HCT116 (cell line): ENCODE data around the gene RHOU. TPM values are rescaled to one million over a fixed set of nuclear protein-coding genes. Genes with fewer than 3 reads are reported as not detected.

Experiments used
- ATAC-seq: fragments of 200-7000 bp; cut with Tn5 transposase; 2 replicates; pipeline ENCODE4 v1.9.1; 2020; ENCODE audit warnings: mild to moderate bottlenecking, moderate library complexity
- BruUV-seq: library from RNA; stranded (reverse); fragments of 400-500 nt; replicated peaks from 2 replicates; lab custom pipeline; 2021; lab: Mats Ljungman, UMichigan
- CTCF ChIA-PET: fragments of 300-600 bp; sonication (Branson Sonifier 250); formaldehyde crosslinking; loops from one replicate; lab custom pipeline; 2021; ENCODE audit warnings: antibody characterized with exemption; lab: Charles Lee
- POLR2A ChIA-PET: fragments of 300-600, 350-600 bp; sonication (Branson Sonifier 250); formaldehyde crosslinking; loops from one replicate; lab custom pipeline; 2021; ENCODE audit warnings: antibody characterized with exemption; lab: Charles Lee
- RAD21 ChIA-PET, 2 experiments: fragments of 300-600 bp; sonication (Branson Sonifier 250); formaldehyde crosslinking; loops; one replicate each; lab custom pipeline; 2023; ENCODE audit warnings: low total read pairs in 2 of 2; ENCODE audit not compliant: uncharacterized antibody in 2 of 2, unreplicated experiment in 2 of 2, low non-redundant PET in 1 of 2; lab: Charles Lee
- DNase-seq: peaks from one replicate; pipeline ENCODE4 v3.0.0-alpha.2; 2010; ENCODE audit warnings: low read depth, low spot score
- H2AFZ ChIP-seq: fragments of 200-600 bp; shearing (Covaris generic), sonication (generic); 2 replicates; pipeline ENCODE4 v1.6.1; 2017; ENCODE audit warnings: low read depth, mixed run types, mixed read lengths, antibody characterized with exemption, low read length; ENCODE audit not compliant: poor library complexity, severe bottlenecking
- H3K27ac ChIP-seq: 2 replicates; pipeline ENCODE4 v1.5.1; 2012; ENCODE audit warnings: low read depth, low read length
- H3K27me3 ChIP-seq: fragments of 200-600 bp; sonication (generic); 2 replicates; pipeline ENCODE4 v1.6.1; 2016; ENCODE audit warnings: mixed run types, low read length, mixed read lengths; ENCODE audit not compliant: insufficient read depth
- H3K36me3 ChIP-seq, 2 experiments: fragments of 200-500 bp in 1 of 2; fragments of 200-600 bp in 1 of 2; sonication (Bioruptor generic) in 1 of 2; sonication (generic) in 1 of 2; 2 replicates each; pipeline versions ENCODE4 v1.5.1 to v1.6.1; 2014 to 2016; ENCODE audit warnings: low read length in 2 of 2, inconsistent platforms in 1 of 2, mixed read lengths in 1 of 2, mixed run types in 1 of 2; ENCODE audit not compliant: insufficient read depth in 2 of 2, control insufficient read depth in 1 of 2
- H3K4me1 ChIP-seq, 2 experiments: fragments of 200-600 bp in 1 of 2; sonication (generic) in 1 of 2; 2 replicates each; pipeline versions ENCODE4 v1.5.1 to v1.6.1; 2012 to 2017; ENCODE audit warnings: low read length in 2 of 2, inconsistent platforms in 1 of 2, mild to moderate bottlenecking in 1 of 2, mixed read lengths in 1 of 2, mixed run types in 1 of 2, moderate library complexity in 1 of 2; ENCODE audit not compliant: insufficient read depth in 2 of 2, control insufficient read depth in 1 of 2
- H3K4me2 ChIP-seq: fragments of 200-600 bp; sonication (generic); 2 replicates; pipeline ENCODE4 v1.6.1; 2017; ENCODE audit warnings: mixed run types, low read length, mixed read lengths
- H3K4me3 ChIP-seq, 2 experiments: fragments of 200-600 bp in 1 of 2; sonication (generic) in 1 of 2; replicated peaks in 1 of 2; 2 replicates each; pipeline ENCODE4 v1.5.1; 2011 to 2016; ENCODE audit warnings: low read length in 2 of 2, control low read depth in 1 of 2, low read depth in 1 of 2, mild to moderate bottlenecking in 1 of 2, mixed read lengths in 1 of 2, mixed run types in 1 of 2
- H3K79me2 ChIP-seq: fragments of 200-600 bp; sonication (generic); 2 replicates; pipeline ENCODE4 v1.6.1; 2017; ENCODE audit warnings: mild to moderate bottlenecking, mixed run types, low read length, moderate library complexity, mixed read lengths; ENCODE audit not compliant: insufficient read depth
- H3K9ac ChIP-seq: fragments of 200-600 bp; sonication (generic); 2 replicates; pipeline ENCODE4 v1.6.1; 2016; ENCODE audit warnings: low read length, mixed read lengths
- H3K9me2 ChIP-seq: fragments of 200-600 bp; sonication (generic), shearing (Covaris generic); 2 replicates; pipeline ENCODE4 v1.6.1; 2017; ENCODE audit warnings: mixed run types, mild to moderate bottlenecking, moderate library complexity; ENCODE audit not compliant: insufficient read depth
- H3K9me3 ChIP-seq, 2 experiments: fragments of 200-500 bp in 1 of 2; fragments of 200-600 bp in 1 of 2; sonication (Bioruptor generic) in 1 of 2; sonication (generic) in 1 of 2; 2 replicates each; pipeline ENCODE4 v1.6.1; 2014 to 2017; ENCODE audit warnings: low read length in 2 of 2, mixed read lengths in 2 of 2, inconsistent platforms in 1 of 2, low read depth in 1 of 2, mild to moderate bottlenecking in 1 of 2, mixed run types in 1 of 2, moderate library complexity in 1 of 2; ENCODE audit not compliant: control insufficient read depth in 1 of 2, insufficient read depth in 1 of 2
- H4K20me1 ChIP-seq: fragments of 200-600 bp; sonication (generic), shearing (Covaris generic); 2 replicates; pipeline ENCODE4 v1.6.1; 2017; ENCODE audit warnings: mixed run types, mild to moderate bottlenecking, moderate library complexity; ENCODE audit not compliant: insufficient read depth
- CBX3 ChIP-seq: IDR thresholded peaks from 2 replicates; pipeline ENCODE4 v1.6.1; 2012; ENCODE audit warnings: low read depth
- CEBPB ChIP-seq: IDR thresholded peaks from 2 replicates; pipeline ENCODE4 v1.6.1; 2012; ENCODE audit warnings: low read depth
- EGR1 ChIP-seq: IDR thresholded peaks from 2 replicates; pipeline ENCODE4 v1.6.1; 2012; ENCODE audit warnings: low read depth
- ELF1 ChIP-seq: IDR thresholded peaks from 2 replicates; pipeline ENCODE4 v1.6.1; 2012; ENCODE audit warnings: low read depth, borderline replicate concordance
- EZH2phosphoT487 ChIP-seq: fragments of 200-600 bp; IDR thresholded peaks from 2 replicates; pipeline ENCODE4 v1.6.1; 2018; ENCODE audit warnings: antibody characterized with exemption, borderline replicate concordance
- POLR2A ChIP-seq: IDR thresholded peaks from 2 replicates; pipeline ENCODE4 v1.7.0; 2011; ENCODE audit warnings: borderline replicate concordance; ENCODE audit not compliant: insufficient read depth, insufficient read length; ENCODE audit errors: extremely low read depth
- SP1 ChIP-seq: IDR thresholded peaks from 2 replicates; pipeline ENCODE4 v1.6.1; 2012; ENCODE audit warnings: low read depth
- SRF ChIP-seq: IDR thresholded peaks from 2 replicates; pipeline ENCODE4 v1.6.1; 2012; ENCODE audit warnings: low read depth
- TCF7L2 ChIP-seq: IDR thresholded peaks from 2 replicates; pipeline ENCODE4 v1.7.0; 2011; ENCODE audit warnings: borderline replicate concordance, inconsistent platforms; ENCODE audit not compliant: insufficient read depth, insufficient read length; ENCODE audit errors: extremely low read depth
- ZNF274 ChIP-seq: fragments of 200-500 bp; sonication (Bioruptor generic); IDR thresholded peaks from 2 replicates; pipeline ENCODE4 v1.6.1; 2014; ENCODE audit warnings: mild to moderate bottlenecking, low read depth, low read length, inconsistent platforms
- intact Hi-C: fragments of 100-400 bp; cut with micrococcal nuclease; formaldehyde crosslinking; loops from 2 replicates; pipeline ENCODE4 v1.10.0; 2022
- total RNA-seq: library from RNA; stranded (reverse); gene quantifications from one replicate; pipeline ENCODE4 v1.2.1, GENCODE V29; 2021; ENCODE audit not compliant: unreplicated experiment
- TF ChIP-seq, protein P1 (sequence below): IDR thresholded peaks from 2 replicates; pipeline ENCODE4 v1.6.1; 2012; ENCODE audit warnings: low read depth
- TF ChIP-seq, protein P2 (sequence below): IDR thresholded peaks from 2 replicates; pipeline ENCODE4 v1.6.1; 2011; ENCODE audit warnings: mild to moderate bottlenecking, low read length, moderate library complexity; ENCODE audit not compliant: insufficient replicate concordance; ENCODE audit errors: extremely low read depth

Gene RHOU
- total RNA-seq, 1 experiment from 2014 or later = 4.0 TPM

DNA sequence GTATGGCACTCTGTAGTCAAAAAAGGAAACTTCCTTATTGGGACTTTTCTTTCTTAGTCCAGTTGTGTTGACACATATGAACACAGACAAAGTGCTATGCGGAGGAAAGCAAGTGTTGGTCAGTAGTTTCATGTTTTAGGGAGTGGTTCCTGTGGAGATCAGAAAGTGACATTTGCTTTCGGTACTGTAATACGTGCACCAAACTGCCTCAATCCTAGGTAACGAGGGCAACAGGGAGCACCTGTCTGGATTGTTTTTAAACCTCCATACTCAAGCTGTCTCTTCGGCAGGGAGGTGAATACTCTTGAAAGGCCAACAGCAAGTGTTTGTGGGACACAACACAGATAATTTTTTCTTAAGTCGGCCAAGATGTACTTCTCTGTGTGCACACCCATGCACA, 9.1 kb downstream of the RHOU start:
- Histone ChIP-seq H3K79me2 (no peaks in the 10 kb centered on the region), H3K4me3 (no peak overlapping the region), H3K9me2 (no peaks in the 10 kb centered on the region), H3K27ac (no peak overlapping the region), H3K4me2 (no peak overlapping the region), H3K27me3 (peaks cover 10% of the 10 kb centered on the region; the same call in 1 of the 2 replicates), H3K36me3 (peaks cover 0 to 7% of the 10 kb centered on the region in 2 experiments; a peak in 2 of 4 replicates), H3K9ac (no peak overlapping the region), H2AFZ (no peak overlapping the region), H4K20me1 (no peaks in the 10 kb centered on the region), H3K9me3 (no peaks in the 10 kb centered on the region), H3K4me1 (no peaks in the 10 kb centered on the region)
- DNase-seq = no peak
- RAD21 ChIA-PET = no interaction called here
- POLR2A ChIA-PET = no interaction called here
- intact Hi-C loops = loop anchor here (10.0 kb wide), 1 partner anchor 110 kb away; no protein-coding TSS in a partner anchor
- ATAC-seq = no peak
- CTCF ChIA-PET = no interaction called here
- TF ChIP-seq, protein P1, sequence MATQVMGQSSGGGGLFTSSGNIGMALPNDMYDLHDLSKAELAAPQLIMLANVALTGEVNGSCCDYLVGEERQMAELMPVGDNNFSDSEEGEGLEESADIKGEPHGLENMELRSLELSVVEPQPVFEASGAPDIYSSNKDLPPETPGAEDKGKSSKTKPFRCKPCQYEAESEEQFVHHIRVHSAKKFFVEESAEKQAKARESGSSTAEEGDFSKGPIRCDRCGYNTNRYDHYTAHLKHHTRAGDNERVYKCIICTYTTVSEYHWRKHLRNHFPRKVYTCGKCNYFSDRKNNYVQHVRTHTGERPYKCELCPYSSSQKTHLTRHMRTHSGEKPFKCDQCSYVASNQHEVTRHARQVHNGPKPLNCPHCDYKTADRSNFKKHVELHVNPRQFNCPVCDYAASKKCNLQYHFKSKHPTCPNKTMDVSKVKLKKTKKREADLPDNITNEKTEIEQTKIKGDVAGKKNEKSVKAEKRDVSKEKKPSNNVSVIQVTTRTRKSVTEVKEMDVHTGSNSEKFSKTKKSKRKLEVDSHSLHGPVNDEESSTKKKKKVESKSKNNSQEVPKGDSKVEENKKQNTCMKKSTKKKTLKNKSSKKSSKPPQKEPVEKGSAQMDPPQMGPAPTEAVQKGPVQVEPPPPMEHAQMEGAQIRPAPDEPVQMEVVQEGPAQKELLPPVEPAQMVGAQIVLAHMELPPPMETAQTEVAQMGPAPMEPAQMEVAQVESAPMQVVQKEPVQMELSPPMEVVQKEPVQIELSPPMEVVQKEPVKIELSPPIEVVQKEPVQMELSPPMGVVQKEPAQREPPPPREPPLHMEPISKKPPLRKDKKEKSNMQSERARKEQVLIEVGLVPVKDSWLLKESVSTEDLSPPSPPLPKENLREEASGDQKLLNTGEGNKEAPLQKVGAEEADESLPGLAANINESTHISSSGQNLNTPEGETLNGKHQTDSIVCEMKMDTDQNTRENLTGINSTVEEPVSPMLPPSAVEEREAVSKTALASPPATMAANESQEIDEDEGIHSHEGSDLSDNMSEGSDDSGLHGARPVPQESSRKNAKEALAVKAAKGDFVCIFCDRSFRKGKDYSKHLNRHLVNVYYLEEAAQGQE = no peak
- no peak for TF ChIP-seq EZH2phosphoT487
- no peak for TF ChIP-seq ZNF274
- no peak for TF ChIP-seq POLR2A
- TF ChIP-seq CEBPB = no peak
- TF ChIP-seq TCF7L2 = no peak
- no peak for TF ChIP-seq SP1
- TF ChIP-seq SRF = no peak
- TF ChIP-seq, protein P2, sequence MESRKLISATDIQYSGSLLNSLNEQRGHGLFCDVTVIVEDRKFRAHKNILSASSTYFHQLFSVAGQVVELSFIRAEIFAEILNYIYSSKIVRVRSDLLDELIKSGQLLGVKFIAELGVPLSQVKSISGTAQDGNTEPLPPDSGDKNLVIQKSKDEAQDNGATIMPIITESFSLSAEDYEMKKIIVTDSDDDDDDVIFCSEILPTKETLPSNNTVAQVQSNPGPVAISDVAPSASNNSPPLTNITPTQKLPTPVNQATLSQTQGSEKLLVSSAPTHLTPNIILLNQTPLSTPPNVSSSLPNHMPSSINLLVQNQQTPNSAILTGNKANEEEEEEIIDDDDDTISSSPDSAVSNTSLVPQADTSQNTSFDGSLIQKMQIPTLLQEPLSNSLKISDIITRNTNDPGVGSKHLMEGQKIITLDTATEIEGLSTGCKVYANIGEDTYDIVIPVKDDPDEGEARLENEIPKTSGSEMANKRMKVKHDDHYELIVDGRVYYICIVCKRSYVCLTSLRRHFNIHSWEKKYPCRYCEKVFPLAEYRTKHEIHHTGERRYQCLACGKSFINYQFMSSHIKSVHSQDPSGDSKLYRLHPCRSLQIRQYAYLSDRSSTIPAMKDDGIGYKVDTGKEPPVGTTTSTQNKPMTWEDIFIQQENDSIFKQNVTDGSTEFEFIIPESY = no peak
- no peak for TF ChIP-seq CBX3
- TF ChIP-seq ELF1 = no peak
- no peak for TF ChIP-seq EGR1
- BruUV-seq = no TSS peak
